Transverse colon (tissue), 4 donors: Measurements from ENCODE around the gene ZNF653. TPM values are rescaled to one million over a fixed set of nuclear protein-coding genes. Genes with fewer than 3 reads are reported as not detected.

Experiments used
- DNase-seq: peaks from one replicate; pipeline ENCODE4 v3.0.0-alpha.2; 2019
- H3K27ac ChIP-seq, 4 donors: fragments of 200-600 bp; sonication (generic); 2 replicates each; pipeline ENCODE4 v1.5.1; 2016 to 2018; ENCODE audit warnings: inconsistent platforms in 4 of 4
- H3K27me3 ChIP-seq: fragments of 200-600 bp; sonication (generic); 2 replicates; pipeline ENCODE4 v1.5.1; 2017; ENCODE audit warnings: inconsistent platforms
- H3K36me3 ChIP-seq, 4 donors: fragments of 200-600 bp; sonication (generic); 2 replicates each; pipeline ENCODE4 v1.5.1; 2017 to 2019; ENCODE audit warnings: inconsistent platforms in 4 of 4
- H3K4me1 ChIP-seq, 4 donors: fragments of 200-600 bp; sonication (generic); 2 replicates each; pipeline ENCODE4 v1.5.1; 2017 to 2020; ENCODE audit warnings: inconsistent platforms in 4 of 4
- H3K4me3 ChIP-seq, 4 donors: fragments of 200-600 bp; sonication (generic); 1 replicate in 1 of 4; 2 replicates in 3 of 4; pipeline versions ENCODE4 v1.5.1 to v1.6.1; 2017 to 2019; ENCODE audit warnings: inconsistent platforms in 4 of 4
- H3K9me3 ChIP-seq, 2 donors: fragments of 200-600 bp; sonication (generic); 2 replicates each; pipeline ENCODE4 v1.5.1; 2017 to 2019; ENCODE audit warnings: inconsistent platforms in 2 of 2
- EP300 ChIP-seq: sonication (generic); formaldehyde crosslinking; IDR thresholded peaks from one replicate; pipeline ENCODE4 v1.6.1; 2017; ENCODE audit warnings: antibody characterized with exemption, low read depth
- POLR2A ChIP-seq: fragments of 450-650 bp; IDR thresholded peaks from one replicate; pipeline ENCODE4 v1.6.1; 2016; ENCODE audit warnings: antibody characterized with exemption, mild to moderate bottlenecking, moderate library complexity
- POLR2AphosphoS5 ChIP-seq, 3 donors: sonication (generic); formaldehyde crosslinking; IDR thresholded peaks; one replicate each; pipeline ENCODE4 v1.6.1; 2016; ENCODE audit warnings: antibody characterized with exemption in 3 of 3
- WGBS, 2 donors: methylation state at CpG; one replicate each; pipeline ENCODE4 v1.1.5; 2018; ENCODE audit warnings: low coverage in 1 of 2; 5-methylcytosine and 5-hydroxymethylcytosine counted together
- in situ Hi-C, 4 donors: fragments of 200-750 bp; cut with MboI; loops; one replicate each; pipeline versions ENCODE4 v1.15.0 to v1.15.1; 2017; ENCODE audit warnings: low sequenced_read_pairs in 3 of 4, low pct_ligation_motif_present in 1 of 4, low pct_unique_long_range_greater_than_20kb in 1 of 4
- intact Hi-C: fragments of 100-400 bp; cut with DNase I; formaldehyde crosslinking; loops from one replicate; pipeline ENCODE4 v1.15.1; 2023; ENCODE audit warnings: low total_unique reads
- total RNA-seq, 4 donors: library from RNA; depleted of rRNA; stranded (reverse); fragments of >200 nt; gene quantifications; one replicate each; pipeline ENCODE4 v1.1.0, GENCODE V29; 2016
- TF ChIP-seq, protein P1 (sequence below), 5 experiments: fragments of 200-600 bp in 3 of 5; fragments of 450-650 bp in 2 of 5; sonication (generic) in 3 of 5; IDR thresholded peaks; 1 replicate in 2 of 5; 2 replicates in 3 of 5; pipeline ENCODE4 v1.5.1; 2016 to 2017; ENCODE audit warnings: antibody characterized with exemption in 5 of 5, inconsistent platforms in 3 of 5, mild to moderate bottlenecking in 2 of 5, moderate library complexity in 1 of 5

ZNF653 gene
- total RNA-seq, 4 donors from 2014 or later, result 10.6 to 44.9 (median 17.4) TPM

DNA sequence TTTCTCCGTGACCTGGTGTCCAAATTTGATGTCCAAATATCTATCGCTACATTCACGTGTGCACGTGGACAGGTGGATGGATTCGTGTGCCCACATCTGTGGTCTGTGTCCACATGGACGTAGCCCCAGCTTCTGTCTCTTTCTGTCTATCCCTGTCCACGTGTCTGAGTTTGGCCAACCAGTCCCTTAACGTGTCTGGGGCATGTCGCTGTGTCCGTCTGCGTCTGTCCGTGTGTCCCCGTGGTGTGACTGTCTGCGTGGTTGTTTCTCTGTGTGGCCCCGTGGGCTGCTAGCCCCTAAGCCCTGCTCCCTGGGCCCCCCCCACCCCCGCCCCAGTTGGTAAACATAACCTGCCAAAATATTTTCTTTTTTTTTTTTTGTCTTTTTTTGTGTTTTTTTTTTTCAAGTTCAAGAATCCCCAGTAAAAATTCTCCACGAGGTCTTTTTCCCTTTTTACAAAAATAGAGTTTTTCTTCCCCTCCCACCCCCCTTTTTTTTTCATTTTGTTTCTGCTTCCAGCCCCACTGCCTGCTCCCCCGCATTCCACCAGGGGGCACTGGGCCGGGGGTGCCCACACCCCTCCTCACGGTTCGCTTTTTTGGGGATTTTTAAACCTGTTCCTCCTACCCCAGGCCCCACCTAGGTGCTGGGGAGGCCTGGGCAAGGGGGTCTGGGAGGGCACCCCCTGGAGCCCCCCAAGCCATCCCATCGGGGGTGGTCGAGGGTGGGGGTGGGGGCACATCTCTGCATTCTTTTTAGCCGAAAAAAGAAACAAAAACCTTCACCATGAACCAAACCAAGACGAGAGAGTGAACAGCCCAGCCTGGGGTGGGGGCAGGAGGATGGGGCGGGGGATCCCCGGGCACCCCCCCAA lies 51.9 kb downstream of the ZNF653 start:
- DNase-seq, result no peak
- WGBS, 2 donors, result 53% methylated on average over 23 of the region's 27 CpGs; no CpG with 5 or more reads in 1 of the 2 donors

DNA sequence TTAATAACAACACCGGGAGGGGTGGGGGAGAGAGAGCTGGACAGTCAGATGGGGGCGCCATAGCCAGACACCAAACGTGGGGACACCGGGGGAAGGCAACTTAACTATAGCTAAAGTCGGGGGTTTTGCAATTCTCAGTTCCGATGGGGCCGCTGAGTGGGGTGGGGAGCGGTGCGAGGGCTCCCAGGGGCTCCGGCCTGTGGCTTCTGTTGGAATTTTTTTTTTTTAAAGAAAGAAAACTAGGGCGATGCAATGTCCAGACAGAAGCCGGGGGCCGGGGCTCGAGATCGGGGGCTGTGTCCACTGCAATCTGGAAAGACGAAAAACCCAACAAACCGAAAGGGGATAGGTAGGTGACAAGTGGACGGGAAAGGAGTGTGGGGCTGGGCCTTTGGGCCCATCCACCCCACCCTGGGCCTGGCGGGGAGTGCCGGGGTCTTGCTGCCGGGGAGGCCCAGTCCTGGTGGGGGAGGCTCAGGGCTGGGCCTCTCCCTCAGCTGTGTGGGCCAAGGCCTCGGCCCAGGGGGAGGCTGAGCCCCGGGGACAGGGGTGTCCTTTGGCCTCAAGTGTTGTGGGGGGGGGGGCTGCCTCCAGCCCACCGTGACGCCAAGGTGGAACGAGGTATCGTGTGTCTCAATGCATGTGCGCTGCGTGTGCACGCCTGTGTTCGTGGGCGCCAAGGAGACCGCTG lies 52.9 kb downstream of the ZNF653 start:
- no peak for TF ChIP-seq EP300
- no peak for TF ChIP-seq POLR2A
- no peak for TF ChIP-seq POLR2AphosphoS5 (IDR thresholded peaks at IDR 0.05)
- TF ChIP-seq, protein P1, sequence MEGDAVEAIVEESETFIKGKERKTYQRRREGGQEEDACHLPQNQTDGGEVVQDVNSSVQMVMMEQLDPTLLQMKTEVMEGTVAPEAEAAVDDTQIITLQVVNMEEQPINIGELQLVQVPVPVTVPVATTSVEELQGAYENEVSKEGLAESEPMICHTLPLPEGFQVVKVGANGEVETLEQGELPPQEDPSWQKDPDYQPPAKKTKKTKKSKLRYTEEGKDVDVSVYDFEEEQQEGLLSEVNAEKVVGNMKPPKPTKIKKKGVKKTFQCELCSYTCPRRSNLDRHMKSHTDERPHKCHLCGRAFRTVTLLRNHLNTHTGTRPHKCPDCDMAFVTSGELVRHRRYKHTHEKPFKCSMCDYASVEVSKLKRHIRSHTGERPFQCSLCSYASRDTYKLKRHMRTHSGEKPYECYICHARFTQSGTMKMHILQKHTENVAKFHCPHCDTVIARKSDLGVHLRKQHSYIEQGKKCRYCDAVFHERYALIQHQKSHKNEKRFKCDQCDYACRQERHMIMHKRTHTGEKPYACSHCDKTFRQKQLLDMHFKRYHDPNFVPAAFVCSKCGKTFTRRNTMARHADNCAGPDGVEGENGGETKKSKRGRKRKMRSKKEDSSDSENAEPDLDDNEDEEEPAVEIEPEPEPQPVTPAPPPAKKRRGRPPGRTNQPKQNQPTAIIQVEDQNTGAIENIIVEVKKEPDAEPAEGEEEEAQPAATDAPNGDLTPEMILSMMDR (IDR thresholded peaks at IDR 0.05), result no peak
- in situ Hi-C loops (loop anchor here in 1 of 4 donors (25.0 kb wide), 1 partner anchor 165 kb away; the partner anchor contains the start of gene TSPAN16), intact Hi-C loops (no loop called here)
- H3K27me3 ChIP-seq, result peaks cover 12% of the 10 kb centered on the region
- WGBS, 2 donors, result 84 to 93% methylated on average over 12 to 33 of the region's 33 CpGs
- no peak overlapping the region for H3K4me3 ChIP-seq
- no peak overlapping the region for H3K27ac ChIP-seq
- H3K9me3 ChIP-seq, result no peaks in the 10 kb centered on the region
- peaks cover 0 to 15% (median 7%) of the 10 kb centered on the region in 4 donors for H3K36me3 ChIP-seq
- DNase-seq, result no peak
- H3K4me1 ChIP-seq, result peaks cover 0 to 3% (median 0%) of the 10 kb centered on the region in 4 donors

More for the DNA sequence above, 51.9 kb downstream of the ZNF653 start:
- in situ Hi-C loops, result loop anchor here in 1 of 4 donors (25.0 kb wide), 1 partner anchor 166 kb away; the partner anchor contains the start of gene TSPAN16
- intact Hi-C loops, result no loop called here
- peaks cover 0 to 3% (median 0%) of the 10 kb centered on the region in 4 donors for H3K4me1 ChIP-seq
- peaks cover 22% of the 10 kb centered on the region for H3K27me3 ChIP-seq
- no peak for TF ChIP-seq POLR2AphosphoS5 (IDR thresholded peaks at IDR 0.05)
- TF ChIP-seq, protein P1 (IDR thresholded peaks at IDR 0.05), result peak in 1 of 5 experiments; percentile 12
- no peak for TF ChIP-seq POLR2A
- no peak for TF ChIP-seq EP300
- H3K4me3 ChIP-seq, result no peak overlapping the region
- H3K27ac ChIP-seq, result no peak overlapping the region
- peaks cover 0 to 11% (median 4%) of the 10 kb centered on the region in 4 donors for H3K36me3 ChIP-seq
- H3K9me3 ChIP-seq, result no peaks in the 10 kb centered on the region

DNA sequence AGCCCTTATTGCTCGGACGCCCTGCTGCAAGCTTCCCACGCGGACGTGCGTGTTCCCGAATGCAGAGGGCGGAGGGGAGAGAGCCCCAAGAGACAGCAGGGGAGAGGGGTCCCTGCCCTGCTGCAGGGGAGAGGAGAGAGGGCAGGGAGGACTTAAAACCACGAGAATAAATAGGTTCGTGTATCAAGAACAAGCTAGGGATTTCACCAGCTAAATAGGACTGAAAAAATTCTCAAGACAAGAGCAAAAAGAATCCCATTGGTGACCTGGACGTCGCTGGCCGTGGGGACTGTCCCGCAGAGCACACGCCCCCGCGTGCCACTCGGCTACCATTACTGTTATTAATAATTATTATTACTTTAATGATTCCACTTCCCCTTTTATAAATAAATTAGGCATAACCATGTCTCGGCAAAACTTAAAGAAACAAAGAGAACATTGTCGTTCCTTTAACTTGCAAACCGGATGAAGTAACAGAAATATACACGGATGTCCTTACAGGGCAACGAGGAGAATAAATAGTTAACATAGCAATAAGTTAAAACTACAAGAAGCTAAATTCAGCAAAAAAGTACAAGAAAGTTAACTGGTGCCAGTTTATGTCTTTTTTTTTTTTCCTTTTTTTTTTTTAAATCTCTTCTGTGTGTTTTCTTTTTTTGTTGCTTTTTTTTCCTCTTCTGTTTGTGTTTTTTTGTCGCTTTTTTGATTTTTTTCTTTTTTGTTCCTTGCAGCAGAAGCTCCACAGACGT lies 53.6 kb downstream of the ZNF653 start:
- Histone ChIP-seq H3K9me3 (no peaks in the 10 kb centered on the region), H3K36me3 (peaks cover 0 to 22% (median 11%) of the 10 kb centered on the region in 4 donors), H3K27ac (no peak overlapping the region), H3K27me3 (peaks cover 6% of the 10 kb centered on the region), H3K4me3 (no peak overlapping the region), H3K4me1 (peaks cover 0 to 3% (median 0%) of the 10 kb centered on the region in 4 donors)
- WGBS, 2 donors, result 34 to 42% methylated on average over 20 to 25 of the region's 25 CpGs
- intact Hi-C loops, result no loop called here
- TF ChIP-seq POLR2A, result no peak
- no peak for TF ChIP-seq POLR2AphosphoS5 (IDR thresholded peaks at IDR 0.05)
- TF ChIP-seq, protein P1 (IDR thresholded peaks at IDR 0.05), result no peak
- no peak for TF ChIP-seq EP300
- no peak for DNase-seq
- in situ Hi-C loops, result loop anchor here in 1 of 4 donors (25.0 kb wide), 1 partner anchor 165 kb away; the partner anchor contains the start of gene TSPAN16
